GM23338 (cell line): Measurements from ENCODE around the gene SUPT3H. TPM values are rescaled to one million over a fixed set of nuclear protein-coding genes. Genes with fewer than 3 reads are reported as not detected.

Source experiments
- ATAC-seq: fragments of 200-7000 bp; cut with Tn5 transposase; 3 replicates; pipeline ENCODE4 v1.9.1; 2020
- DNase-seq: peaks from one replicate; pipeline ENCODE4 v3.0.0-alpha.2; 2015; ENCODE audit warnings: low spot score
- H2AFZ ChIP-seq: fragments of 200-600 bp; sonication (generic); 2 replicates; pipeline ENCODE4 v1.8.0; 2016; ENCODE audit warnings: antibody characterized with exemption, mild to moderate bottlenecking, moderate library complexity
- H3F3A ChIP-seq: fragments of 200-600 bp; sonication (generic); replicated peaks from 2 replicates; pipeline ENCODE4 v1.8.0; 2017; ENCODE audit warnings: antibody characterized with exemption, mixed run types, low read depth
- H3K27ac ChIP-seq: fragments of 200-600 bp; sonication (generic); 2 replicates; pipeline ENCODE4 v1.6.1; 2016; ENCODE audit warnings: low read depth
- H3K27me3 ChIP-seq: fragments of 200-600 bp; sonication (generic); 2 replicates; pipeline ENCODE4 v1.8.0; 2016; ENCODE audit warnings: mild to moderate bottlenecking, mixed run types, moderate library complexity; ENCODE audit not compliant: insufficient read depth
- H3K36me3 ChIP-seq: fragments of 200-600 bp; sonication (generic); 2 replicates; pipeline ENCODE4 v1.8.0; 2016; ENCODE audit warnings: mild to moderate bottlenecking; ENCODE audit not compliant: insufficient read depth
- H3K4me1 ChIP-seq: fragments of 200-600 bp; sonication (generic); 2 replicates; pipeline ENCODE4 v1.8.0; 2016; ENCODE audit warnings: mild to moderate bottlenecking, moderate library complexity; ENCODE audit not compliant: insufficient read depth
- H3K4me2 ChIP-seq: fragments of 200-600 bp; sonication (generic); 2 replicates; pipeline ENCODE4 v1.7.1; 2017; ENCODE audit warnings: mixed run types
- H3K4me3 ChIP-seq: fragments of 200-600 bp; sonication (generic); 2 replicates; pipeline ENCODE4 v1.6.1; 2016; ENCODE audit warnings: mixed run types
- H3K79me2 ChIP-seq: fragments of 200-600 bp; sonication (generic); replicated peaks from 2 replicates; pipeline ENCODE4 v1.8.0; 2017; ENCODE audit warnings: mild to moderate bottlenecking; ENCODE audit not compliant: insufficient read depth
- H3K9me2 ChIP-seq: fragments of 200-600 bp; sonication (generic); 2 replicates; pipeline ENCODE4 v1.8.0; 2017; ENCODE audit not compliant: insufficient read depth
- H4K20me1 ChIP-seq: fragments of 200-600 bp; sonication (generic); replicated peaks from 2 replicates; pipeline ENCODE4 v1.8.0; 2017; ENCODE audit warnings: mild to moderate bottlenecking; ENCODE audit not compliant: insufficient read depth
- H3K27ac Mint-ChIP-seq: 2 replicates; pipeline ENCODE4 v1.8.0; 2020; ENCODE audit warnings: inconsistent platforms, mild to moderate bottlenecking, moderate library complexity, mixed read lengths
- H3K27me3 Mint-ChIP-seq: 3 replicates; pipeline ENCODE4 v1.8.0; 2022; ENCODE audit warnings: low read depth, mild to moderate bottlenecking, moderate library complexity, mixed read lengths, inconsistent platforms; ENCODE audit not compliant: insufficient read depth, poor library complexity
- H3K36me3 Mint-ChIP-seq: 3 replicates; pipeline ENCODE4 v1.8.0; 2021; ENCODE audit warnings: low read depth, mild to moderate bottlenecking, inconsistent platforms, moderate library complexity, mixed read lengths
- H3K4me1 Mint-ChIP-seq: 3 replicates; pipeline ENCODE4 v1.8.0; 2020; ENCODE audit warnings: mild to moderate bottlenecking, inconsistent platforms, mixed read lengths
- H3K4me3 Mint-ChIP-seq: 3 replicates; pipeline ENCODE4 v1.8.0; 2021; ENCODE audit warnings: moderate library complexity, mild to moderate bottlenecking, inconsistent platforms, mixed read lengths
- H3K9me3 Mint-ChIP-seq: 3 replicates; pipeline ENCODE4 v1.8.0; 2020; ENCODE audit warnings: moderate library complexity, mild to moderate bottlenecking, inconsistent platforms, mixed read lengths
- CREB1 ChIP-seq: fragments of 250-450 bp; sonication (Bioruptor Pico); IDR thresholded peaks from 2 replicates; pipeline ENCODE4 v1.5.0; 2020; ENCODE audit warnings: low read depth, mild to moderate bottlenecking, moderate library complexity
- ETS1 ChIP-seq: IDR thresholded peaks from 2 replicates; pipeline ENCODE4 v1.6.1; 2016; ENCODE audit warnings: antibody characterized with exemption
- EZH2 ChIP-seq: fragments of 200-600 bp; sonication (generic); IDR thresholded peaks from one replicate; pipeline ENCODE4 v1.8.0; 2017; ENCODE audit warnings: antibody characterized with exemption, mild to moderate bottlenecking, low read depth; ENCODE audit not compliant: unreplicated experiment
- EZH2phosphoT487 ChIP-seq: fragments of 200-600 bp; sonication (generic); IDR thresholded peaks from one replicate; pipeline ENCODE4 v1.8.1; 2018; ENCODE audit warnings: antibody characterized with exemption; ENCODE audit not compliant: unreplicated experiment
- JUNB ChIP-seq: IDR thresholded peaks from one replicate; pipeline ENCODE4 v1.6.1; 2016; ENCODE audit warnings: antibody characterized with exemption; ENCODE audit not compliant: unreplicated experiment
- NANOG ChIP-seq: IDR thresholded peaks from 2 replicates; pipeline ENCODE4 v1.6.1; 2016; ENCODE audit warnings: antibody characterized with exemption, borderline replicate concordance
- POLR2AphosphoS5 ChIP-seq: IDR thresholded peaks from 2 replicates; pipeline ENCODE4 v1.6.1; 2016; ENCODE audit warnings: antibody characterized with exemption, low read depth
- STAT1 ChIP-seq: IDR thresholded peaks from one replicate; pipeline ENCODE4 v1.6.1; 2016; ENCODE audit warnings: antibody characterized with exemption; ENCODE audit not compliant: unreplicated experiment
- ZNF114 ChIP-seq: fragments of 250-450 bp; sonication (Bioruptor Pico); IDR thresholded peaks from 2 replicates; pipeline ENCODE4 v1.5.0; 2020; ENCODE audit warnings: mild to moderate bottlenecking, moderate library complexity
- ZNF331 ChIP-seq: fragments of 250-450 bp; sonication (Bioruptor Pico); IDR thresholded peaks from 2 replicates; pipeline ENCODE4 v1.5.0; 2020; ENCODE audit warnings: low read depth, mild to moderate bottlenecking, moderate library complexity
- polyA plus RNA-seq: library from polyadenylated mRNA; unstranded; fragments of >200 nt; fragmentation: Nextera tagmentation; extraction: Ambion mirVana; gene quantifications from 2 replicates; pipeline ENCODE4 v1.2.1, GENCODE V29; 2016
- total RNA-seq: library from RNA; depleted of rRNA; stranded (reverse); fragments of >200 nt; shearing (Covaris generic); gene quantifications from 2 replicates; pipeline ENCODE4 v1.2.3, GENCODE V29; 2014
- TF ChIP-seq, protein P1 (sequence below), 2 experiments: fragments of 200-600 bp in 1 of 2; sonication (generic) in 1 of 2; conservative IDR thresholded peaks; 2 replicates each; pipeline versions ENCODE4 v1.5.1 to v1.6.1; 2016 to 2017; ENCODE audit warnings: antibody characterized with exemption in 2 of 2, low read depth in 2 of 2, mild to moderate bottlenecking in 2 of 2, moderate library complexity in 1 of 2
- TF ChIP-seq, protein P2 (sequence below): IDR thresholded peaks from one replicate; pipeline ENCODE4 v1.6.1; 2018; ENCODE audit warnings: antibody characterized with exemption; ENCODE audit not compliant: unreplicated experiment
- TF ChIP-seq, protein P3 (sequence below): fragments of 250-450 bp; sonication (Bioruptor Pico); IDR thresholded peaks from 2 replicates; pipeline ENCODE4 v1.5.0; 2020; ENCODE audit warnings: mild to moderate bottlenecking, moderate library complexity

The SUPT3H gene
- total and polyA plus RNA-seq, 2 experiments from 2014 or later: 11.4 to 30.1 TPM

- ATAC-seq: no peak
- no peaks in the 10 kb centered on the region for H3F3A ChIP-seq
Observed at GRCh38 chr6:44785130-44785529, 592.6 kb downstream of the SUPT3H start.

More at GRCh38 chr6:44785130-44785529, 592.6 kb downstream of the SUPT3H start:
- DNase-seq: no peak
- Histone ChIP-seq H3K27ac (no peak overlapping the region), H3K9me2 (0 out of 2 replicates have a peak, but pooled peaks cover 6% of the 10 kb centered on the region), H3K4me3 (no peak overlapping the region), H2AFZ (no peak overlapping the region), H3K4me1 (no peaks in the 10 kb centered on the region), H3K79me2 (no peaks in the 10 kb centered on the region), H4K20me1 (no peaks in the 10 kb centered on the region), H3K36me3 (no peaks in the 10 kb centered on the region), H3K4me2 (no peak overlapping the region), H3K27me3 (no peaks in the 10 kb centered on the region)
- Mint-ChIP-seq H3K36me3 (no peaks in the 10 kb centered on the region), H3K4me3 (no peak overlapping the region), H3K9me3 (no peaks in the 10 kb centered on the region; the same call in 2 of the 3 replicates), H3K27me3 (peaks cover 3% of the 10 kb centered on the region), H3K27ac (no peak overlapping the region), H3K4me1 (no peaks in the 10 kb centered on the region)
- no peak for TF ChIP-seq ZNF114 (CRISPR knock-in tag)
- TF ChIP-seq POLR2AphosphoS5: no peak
- TF ChIP-seq ZNF331: no peak
- TF ChIP-seq, protein P1, sequence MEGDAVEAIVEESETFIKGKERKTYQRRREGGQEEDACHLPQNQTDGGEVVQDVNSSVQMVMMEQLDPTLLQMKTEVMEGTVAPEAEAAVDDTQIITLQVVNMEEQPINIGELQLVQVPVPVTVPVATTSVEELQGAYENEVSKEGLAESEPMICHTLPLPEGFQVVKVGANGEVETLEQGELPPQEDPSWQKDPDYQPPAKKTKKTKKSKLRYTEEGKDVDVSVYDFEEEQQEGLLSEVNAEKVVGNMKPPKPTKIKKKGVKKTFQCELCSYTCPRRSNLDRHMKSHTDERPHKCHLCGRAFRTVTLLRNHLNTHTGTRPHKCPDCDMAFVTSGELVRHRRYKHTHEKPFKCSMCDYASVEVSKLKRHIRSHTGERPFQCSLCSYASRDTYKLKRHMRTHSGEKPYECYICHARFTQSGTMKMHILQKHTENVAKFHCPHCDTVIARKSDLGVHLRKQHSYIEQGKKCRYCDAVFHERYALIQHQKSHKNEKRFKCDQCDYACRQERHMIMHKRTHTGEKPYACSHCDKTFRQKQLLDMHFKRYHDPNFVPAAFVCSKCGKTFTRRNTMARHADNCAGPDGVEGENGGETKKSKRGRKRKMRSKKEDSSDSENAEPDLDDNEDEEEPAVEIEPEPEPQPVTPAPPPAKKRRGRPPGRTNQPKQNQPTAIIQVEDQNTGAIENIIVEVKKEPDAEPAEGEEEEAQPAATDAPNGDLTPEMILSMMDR (conservative IDR thresholded peaks at IDR 0.05; ENCODE audit: low read depth in 2 of 2): no peak
- no peak for TF ChIP-seq NANOG
- TF ChIP-seq, protein P2, sequence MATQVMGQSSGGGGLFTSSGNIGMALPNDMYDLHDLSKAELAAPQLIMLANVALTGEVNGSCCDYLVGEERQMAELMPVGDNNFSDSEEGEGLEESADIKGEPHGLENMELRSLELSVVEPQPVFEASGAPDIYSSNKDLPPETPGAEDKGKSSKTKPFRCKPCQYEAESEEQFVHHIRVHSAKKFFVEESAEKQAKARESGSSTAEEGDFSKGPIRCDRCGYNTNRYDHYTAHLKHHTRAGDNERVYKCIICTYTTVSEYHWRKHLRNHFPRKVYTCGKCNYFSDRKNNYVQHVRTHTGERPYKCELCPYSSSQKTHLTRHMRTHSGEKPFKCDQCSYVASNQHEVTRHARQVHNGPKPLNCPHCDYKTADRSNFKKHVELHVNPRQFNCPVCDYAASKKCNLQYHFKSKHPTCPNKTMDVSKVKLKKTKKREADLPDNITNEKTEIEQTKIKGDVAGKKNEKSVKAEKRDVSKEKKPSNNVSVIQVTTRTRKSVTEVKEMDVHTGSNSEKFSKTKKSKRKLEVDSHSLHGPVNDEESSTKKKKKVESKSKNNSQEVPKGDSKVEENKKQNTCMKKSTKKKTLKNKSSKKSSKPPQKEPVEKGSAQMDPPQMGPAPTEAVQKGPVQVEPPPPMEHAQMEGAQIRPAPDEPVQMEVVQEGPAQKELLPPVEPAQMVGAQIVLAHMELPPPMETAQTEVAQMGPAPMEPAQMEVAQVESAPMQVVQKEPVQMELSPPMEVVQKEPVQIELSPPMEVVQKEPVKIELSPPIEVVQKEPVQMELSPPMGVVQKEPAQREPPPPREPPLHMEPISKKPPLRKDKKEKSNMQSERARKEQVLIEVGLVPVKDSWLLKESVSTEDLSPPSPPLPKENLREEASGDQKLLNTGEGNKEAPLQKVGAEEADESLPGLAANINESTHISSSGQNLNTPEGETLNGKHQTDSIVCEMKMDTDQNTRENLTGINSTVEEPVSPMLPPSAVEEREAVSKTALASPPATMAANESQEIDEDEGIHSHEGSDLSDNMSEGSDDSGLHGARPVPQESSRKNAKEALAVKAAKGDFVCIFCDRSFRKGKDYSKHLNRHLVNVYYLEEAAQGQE: no peak
- no peak for TF ChIP-seq EZH2
- no peak for TF ChIP-seq EZH2phosphoT487
- TF ChIP-seq, protein P3, sequence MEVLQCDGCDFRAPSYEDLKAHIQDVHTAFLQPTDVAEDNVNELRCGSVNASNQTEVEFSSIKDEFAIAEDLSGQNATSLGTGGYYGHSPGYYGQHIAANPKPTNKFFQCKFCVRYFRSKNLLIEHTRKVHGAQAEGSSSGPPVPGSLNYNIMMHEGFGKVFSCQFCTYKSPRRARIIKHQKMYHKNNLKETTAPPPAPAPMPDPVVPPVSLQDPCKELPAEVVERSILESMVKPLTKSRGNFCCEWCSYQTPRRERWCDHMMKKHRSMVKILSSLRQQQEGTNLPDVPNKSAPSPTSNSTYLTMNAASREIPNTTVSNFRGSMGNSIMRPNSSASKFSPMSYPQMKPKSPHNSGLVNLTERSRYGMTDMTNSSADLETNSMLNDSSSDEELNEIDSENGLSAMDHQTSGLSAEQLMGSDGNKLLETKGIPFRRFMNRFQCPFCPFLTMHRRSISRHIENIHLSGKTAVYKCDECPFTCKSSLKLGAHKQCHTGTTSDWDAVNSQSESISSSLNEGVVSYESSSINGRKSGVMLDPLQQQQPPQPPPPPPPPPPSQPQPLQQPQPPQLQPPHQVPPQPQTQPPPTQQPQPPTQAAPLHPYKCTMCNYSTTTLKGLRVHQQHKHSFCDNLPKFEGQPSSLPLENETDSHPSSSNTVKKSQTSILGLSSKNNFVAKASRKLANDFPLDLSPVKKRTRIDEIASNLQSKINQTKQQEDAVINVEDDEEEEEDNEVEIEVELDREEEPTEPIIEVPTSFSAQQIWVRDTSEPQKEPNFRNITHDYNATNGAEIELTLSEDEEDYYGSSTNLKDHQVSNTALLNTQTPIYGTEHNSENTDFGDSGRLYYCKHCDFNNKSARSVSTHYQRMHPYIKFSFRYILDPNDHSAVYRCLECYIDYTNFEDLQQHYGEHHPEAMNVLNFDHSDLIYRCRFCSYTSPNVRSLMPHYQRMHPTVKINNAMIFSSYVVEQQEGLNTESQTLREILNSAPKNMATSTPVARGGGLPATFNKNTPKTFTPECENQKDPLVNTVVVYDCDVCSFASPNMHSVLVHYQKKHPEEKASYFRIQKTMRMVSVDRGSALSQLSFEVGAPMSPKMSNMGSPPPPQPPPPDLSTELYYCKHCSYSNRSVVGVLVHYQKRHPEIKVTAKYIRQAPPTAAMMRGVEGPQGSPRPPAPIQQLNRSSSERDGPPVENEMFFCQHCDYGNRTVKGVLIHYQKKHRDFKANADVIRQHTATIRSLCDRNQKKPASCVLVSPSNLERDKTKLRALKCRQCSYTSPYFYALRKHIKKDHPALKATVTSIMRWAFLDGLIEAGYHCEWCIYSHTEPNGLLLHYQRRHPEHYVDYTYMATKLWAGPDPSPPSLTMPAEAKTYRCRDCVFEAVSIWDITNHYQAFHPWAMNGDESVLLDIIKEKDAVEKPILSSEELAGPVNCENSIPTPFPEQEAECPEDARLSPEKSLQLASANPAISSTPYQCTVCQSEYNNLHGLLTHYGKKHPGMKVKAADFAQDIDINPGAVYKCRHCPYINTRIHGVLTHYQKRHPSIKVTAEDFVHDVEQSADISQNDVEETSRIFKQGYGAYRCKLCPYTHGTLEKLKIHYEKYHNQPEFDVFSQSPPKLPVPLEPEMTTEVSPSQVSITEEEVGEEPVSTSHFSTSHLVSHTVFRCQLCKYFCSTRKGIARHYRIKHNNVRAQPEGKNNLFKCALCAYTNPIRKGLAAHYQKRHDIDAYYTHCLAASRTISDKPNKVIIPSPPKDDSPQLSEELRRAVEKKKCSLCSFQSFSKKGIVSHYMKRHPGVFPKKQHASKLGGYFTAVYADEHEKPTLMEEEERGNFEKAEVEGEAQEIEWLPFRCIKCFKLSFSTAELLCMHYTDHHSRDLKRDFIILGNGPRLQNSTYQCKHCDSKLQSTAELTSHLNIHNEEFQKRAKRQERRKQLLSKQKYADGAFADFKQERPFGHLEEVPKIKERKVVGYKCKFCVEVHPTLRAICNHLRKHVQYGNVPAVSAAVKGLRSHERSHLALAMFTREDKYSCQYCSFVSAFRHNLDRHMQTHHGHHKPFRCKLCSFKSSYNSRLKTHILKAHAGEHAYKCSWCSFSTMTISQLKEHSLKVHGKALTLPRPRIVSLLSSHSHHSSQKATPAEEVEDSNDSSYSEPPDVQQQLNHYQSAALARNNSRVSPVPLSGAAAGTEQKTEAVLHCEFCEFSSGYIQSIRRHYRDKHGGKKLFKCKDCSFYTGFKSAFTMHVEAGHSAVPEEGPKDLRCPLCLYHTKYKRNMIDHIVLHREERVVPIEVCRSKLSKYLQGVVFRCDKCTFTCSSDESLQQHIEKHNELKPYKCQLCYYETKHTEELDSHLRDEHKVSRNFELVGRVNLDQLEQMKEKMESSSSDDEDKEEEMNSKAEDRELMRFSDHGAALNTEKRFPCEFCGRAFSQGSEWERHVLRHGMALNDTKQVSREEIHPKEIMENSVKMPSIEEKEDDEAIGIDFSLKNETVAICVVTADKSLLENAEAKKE (CRISPR knock-in tag): no peak
- TF ChIP-seq STAT1: no peak
- TF ChIP-seq CREB1 (CRISPR knock-in tag): no peak
- no peak for TF ChIP-seq ETS1
- TF ChIP-seq JUNB: no peak
